ENCODE results near the gene SEC24B. TPM values are rescaled to one million over a fixed set of nuclear protein-coding genes. Genes with fewer than 3 reads are reported as not detected.

SEC24B gene
- total RNA-seq, 1 donor from 2014 or later, result 41.9 TPM

DNA sequence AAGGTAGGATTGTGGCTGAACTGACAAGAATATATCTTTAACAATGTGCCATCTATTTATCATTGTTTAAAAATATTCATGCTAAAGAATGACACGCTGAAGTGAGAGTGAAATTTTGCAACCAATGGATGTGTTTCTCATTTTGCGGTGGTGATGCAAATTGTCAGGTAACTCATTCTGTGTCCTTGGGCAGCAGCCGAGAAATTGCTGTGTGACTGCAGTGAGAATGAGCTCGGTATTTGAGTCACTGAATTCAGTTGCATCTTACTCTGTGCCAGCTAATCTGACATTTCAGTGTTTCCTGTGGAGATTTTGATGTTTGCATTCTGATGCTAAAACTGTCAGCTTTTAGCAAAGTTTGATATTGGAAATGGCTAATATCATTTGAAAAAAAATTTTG, 154.6 kb downstream of the SEC24B start:
- no peaks in the 10 kb centered on the region for H3K27me3 Mint-ChIP-seq (ENCODE audit: low read depth, unreplicated experiment)
- Histone ChIP-seq H3K4me3 (ENCODE audit: insufficient read depth, low read depth, low read length) (no peak overlapping the region), H3K9ac (ENCODE audit: low read length) (no peak overlapping the region), H3K4me2 (ENCODE audit: low read length) (no peak overlapping the region), H3K27ac (ENCODE audit: low read depth, low read length) (no peak overlapping the region), H3K9me3 (ENCODE audit: insufficient read depth, low read depth, low read length) (no peaks in the 10 kb centered on the region), H4K20me1 (ENCODE audit: insufficient read depth, low read length) (no peaks in the 10 kb centered on the region), H3K27me3 (ENCODE audit: insufficient read depth, low read length) (no peaks in the 10 kb centered on the region), H2AFZ (ENCODE audit: low read depth, low read length) (no peak overlapping the region), H3K4me1 (ENCODE audit: insufficient read depth, low read length) (no peaks in the 10 kb centered on the region), H3K36me3 (ENCODE audit: insufficient read depth, low read length) (no peaks in the 10 kb centered on the region), H3K79me2 (ENCODE audit: insufficient read depth, low read length) (no peaks in the 10 kb centered on the region)
- DNase-seq (ENCODE audit: low read depth) (no peak), FAIRE-seq (no peak)
- peaks cover 6% of the 10 kb centered on the region for H3K4me1 Mint-ChIP-seq (ENCODE audit: low read depth, unreplicated experiment)
- no peak overlapping the region for H3K4me3 Mint-ChIP-seq (ENCODE audit: unreplicated experiment)
- H3K36me3 Mint-ChIP-seq (ENCODE audit: low read depth, unreplicated experiment), result no peaks in the 10 kb centered on the region
- TF ChIP-seq CTCF (IDR thresholded peaks at IDR 0.05; ENCODE audit: insufficient read depth, low read depth, low read length) (no peak), EZH2 (IDR thresholded peaks at IDR 0.05; ENCODE audit: insufficient read depth, low read length) (no peak)
- H3K9me3 Mint-ChIP-seq (ENCODE audit: unreplicated experiment), result peaks cover 9% of the 10 kb centered on the region
- H3K27ac Mint-ChIP-seq (ENCODE audit: unreplicated experiment), result no peak overlapping the region

- H3K4me2 ChIP-seq (ENCODE audit: low read length), result no peak overlapping the region
- TF ChIP-seq EZH2 (IDR thresholded peaks at IDR 0.05; ENCODE audit: insufficient read depth, low read length) (no peak), CTCF (IDR thresholded peaks at IDR 0.05; ENCODE audit: insufficient read depth, low read depth, low read length) (no peak)
- Mint-ChIP-seq H3K9me3 (ENCODE audit: unreplicated experiment) (peaks cover 4% of the 10 kb centered on the region), H3K27ac (ENCODE audit: unreplicated experiment) (no peak overlapping the region), H3K4me3 (ENCODE audit: unreplicated experiment) (no peak overlapping the region), H3K27me3 (ENCODE audit: low read depth, unreplicated experiment) (no peaks in the 10 kb centered on the region), H3K36me3 (ENCODE audit: low read depth, unreplicated experiment) (no peaks in the 10 kb centered on the region), H3K4me1 (ENCODE audit: low read depth, unreplicated experiment) (peaks cover 6% of the 10 kb centered on the region)
- no peaks in the 10 kb centered on the region for H3K4me1 ChIP-seq (ENCODE audit: insufficient read depth, low read length)
- H3K9ac ChIP-seq (ENCODE audit: low read length), result no peak overlapping the region
- no peak overlapping the region for H2AFZ ChIP-seq (ENCODE audit: low read depth, low read length)
- H3K27me3 ChIP-seq (ENCODE audit: insufficient read depth, low read length), result no peaks in the 10 kb centered on the region
- no peaks in the 10 kb centered on the region for H3K36me3 ChIP-seq (ENCODE audit: insufficient read depth, low read length)
- no peak for DNase-seq (ENCODE audit: low read depth)
- no peaks in the 10 kb centered on the region for H3K79me2 ChIP-seq (ENCODE audit: insufficient read depth, low read length)
- H3K27ac ChIP-seq (ENCODE audit: low read depth, low read length), result no peak overlapping the region
- FAIRE-seq, result no peak
- no peaks in the 10 kb centered on the region for H3K9me3 ChIP-seq (ENCODE audit: insufficient read depth, low read depth, low read length)
- no peaks in the 10 kb centered on the region for H4K20me1 ChIP-seq (ENCODE audit: insufficient read depth, low read length)
- H3K4me3 ChIP-seq (ENCODE audit: insufficient read depth, low read depth, low read length), result no peak overlapping the region
These were observed 155.5 kb downstream of the SEC24B start for GRCh38 chr4:109589119-109589518.

GRCh38 chr4:109589605-109590004, 156.0 kb downstream of the SEC24B start:
- H3K27ac Mint-ChIP-seq (ENCODE audit: unreplicated experiment), result no peak overlapping the region
- H3K4me3 ChIP-seq (ENCODE audit: insufficient read depth, low read depth, low read length), result no peak overlapping the region
- H3K4me3 Mint-ChIP-seq (ENCODE audit: unreplicated experiment), result no peak overlapping the region
- H3K27me3 Mint-ChIP-seq (ENCODE audit: low read depth, unreplicated experiment), result no peaks in the 10 kb centered on the region
- no peaks in the 10 kb centered on the region for H4K20me1 ChIP-seq (ENCODE audit: insufficient read depth, low read length)
- H3K36me3 ChIP-seq (ENCODE audit: insufficient read depth, low read length), result no peaks in the 10 kb centered on the region
- no peak overlapping the region for H2AFZ ChIP-seq (ENCODE audit: low read depth, low read length)
- H3K4me2 ChIP-seq (ENCODE audit: low read length), result no peak overlapping the region
- no peaks in the 10 kb centered on the region for H3K79me2 ChIP-seq (ENCODE audit: insufficient read depth, low read length)
- H3K9me3 Mint-ChIP-seq (ENCODE audit: unreplicated experiment), result peaks cover 4% of the 10 kb centered on the region
- no peak for FAIRE-seq
- peaks cover 6% of the 10 kb centered on the region for H3K4me1 Mint-ChIP-seq (ENCODE audit: low read depth, unreplicated experiment)
- TF ChIP-seq EZH2 (IDR thresholded peaks at IDR 0.05; ENCODE audit: insufficient read depth, low read length), result no peak
- TF ChIP-seq CTCF (IDR thresholded peaks at IDR 0.05; ENCODE audit: insufficient read depth, low read depth, low read length), result no peak
- no peaks in the 10 kb centered on the region for H3K4me1 ChIP-seq (ENCODE audit: insufficient read depth, low read length)
- H3K9ac ChIP-seq (ENCODE audit: low read length), result no peak overlapping the region
- no peaks in the 10 kb centered on the region for H3K36me3 Mint-ChIP-seq (ENCODE audit: low read depth, unreplicated experiment)
- no peak for DNase-seq (ENCODE audit: low read depth)
- H3K27me3 ChIP-seq (ENCODE audit: insufficient read depth, low read length), result no peaks in the 10 kb centered on the region
- H3K27ac ChIP-seq (ENCODE audit: low read depth, low read length), result no peak overlapping the region
- H3K9me3 ChIP-seq (ENCODE audit: insufficient read depth, low read depth, low read length), result no peaks in the 10 kb centered on the region

Small RNA genes lying within 50 kb of the gene (microRNA-seq; reads per million reads assigned to microRNA genes)
- 26.6 reads per million, percentile 50 among the genes with 10 or more reads in this experiment for gene MIR576

Other genes with a start within 250 kb of the SEC24B start
- gene COL25A1, start 131.2 kb upstream of the SEC24B start, total RNA-seq, result 10.4 and 10.5 TPM in 2 replicates
- gene MCUB, start 126.4 kb downstream of the SEC24B start, total RNA-seq, result 11.2 and 12.6 TPM in 2 replicates